SK-N-SH (cell line): Measurements from ENCODE around the gene ASIP. TPM values are rescaled to one million over a fixed set of nuclear protein-coding genes. Genes with fewer than 3 reads are reported as not detected.

ENCODE experiments used
- CTCF ChIA-PET: fragments of 300-600, 350-600 bp; formaldehyde crosslinking; extraction: SDS; loops from one replicate; lab custom pipeline; 2021; lab: Yijun Ruan, JAX
- POLR2A ChIA-PET: fragments of 350-600 bp; sonication (Branson Sonifier 250); formaldehyde crosslinking; extraction: SDS; loops from one replicate; lab custom pipeline; 2020; ENCODE audit warnings: antibody characterized with exemption, inconsistent platforms; lab: Yijun Ruan, JAX
- DNase-seq: peaks from one replicate; pipeline ENCODE4 v3.0.0; 2012
- H2AFZ ChIP-seq: fragments of 200-600 bp; sonication (generic); 2 replicates; pipeline ENCODE4 v1.8.1; 2016; ENCODE audit warnings: antibody characterized with exemption, mild to moderate bottlenecking, low read depth
- H3F3A ChIP-seq: fragments of 200-600 bp; sonication (generic); replicated peaks from 2 replicates; pipeline ENCODE3; 2016; ENCODE audit warnings: antibody characterized with exemption, mild to moderate bottlenecking; ENCODE audit not compliant: insufficient read depth
- H3K27ac ChIP-seq, 2 experiments: fragments of 200-500 bp in 1 of 2; fragments of 200-600 bp in 1 of 2; sonication (Bioruptor generic) in 1 of 2; sonication (generic), shearing (Covaris generic) in 1 of 2; 2 replicates each; pipeline versions ENCODE4 v1.5.1 to v1.6.1; 2014 to 2016; ENCODE audit warnings: low read depth in 2 of 2, inconsistent platforms in 1 of 2, low read length in 1 of 2, mild to moderate bottlenecking in 1 of 2, mixed read lengths in 1 of 2
- H3K27me3 ChIP-seq: fragments of 200-600 bp; sonication (generic), shearing (Covaris generic); 2 replicates; pipeline ENCODE4 v1.6.1; 2016; ENCODE audit warnings: mixed run types; ENCODE audit not compliant: insufficient read depth
- H3K36me3 ChIP-seq, 2 experiments: fragments of 200-500 bp in 1 of 2; fragments of 200-600 bp in 1 of 2; sonication (Bioruptor generic) in 1 of 2; sonication (generic) in 1 of 2; replicated peaks in 1 of 2; 2 replicates each; pipeline versions ENCODE3 to v1.5.1; 2014 to 2016; ENCODE audit warnings: low read length in 1 of 2, mild to moderate bottlenecking in 1 of 2; ENCODE audit not compliant: insufficient read depth in 2 of 2, control insufficient read depth in 1 of 2
- H3K4me1 ChIP-seq, 2 experiments: fragments of 200-500 bp in 1 of 2; fragments of 200-600 bp in 1 of 2; sonication (Bioruptor generic) in 1 of 2; sonication (generic), shearing (Covaris generic) in 1 of 2; 2 replicates each; pipeline versions ENCODE4 v1.5.1 to v1.6.1; 2014 to 2016; ENCODE audit warnings: low read depth in 1 of 2, low read length in 1 of 2, mixed run types in 1 of 2; ENCODE audit not compliant: insufficient read depth in 2 of 2, control insufficient read depth in 1 of 2
- H3K4me2 ChIP-seq: fragments of 200-600 bp; sonication (generic), shearing (Covaris generic); 2 replicates; pipeline ENCODE4 v1.6.1; 2017; ENCODE audit warnings: mixed run types
- H3K4me3 ChIP-seq, 2 experiments: fragments of 200-500 bp in 1 of 2; fragments of 200-600 bp in 1 of 2; sonication (Bioruptor generic) in 1 of 2; sonication (generic), shearing (Covaris generic) in 1 of 2; 2 replicates each; pipeline versions ENCODE4 v1.5.1 to v1.8.1; 2014 to 2016; ENCODE audit warnings: low read depth in 2 of 2, inconsistent platforms in 1 of 2, low read length in 1 of 2, mild to moderate bottlenecking in 1 of 2, mixed read lengths in 1 of 2, moderate library complexity in 1 of 2
- H3K79me2 ChIP-seq: fragments of 200-600 bp; sonication (generic); 2 replicates; pipeline ENCODE4 v1.8.1; 2017; ENCODE audit warnings: mild to moderate bottlenecking; ENCODE audit not compliant: insufficient read depth
- H3K9ac ChIP-seq: fragments of 200-600 bp; sonication (generic); 2 replicates; pipeline ENCODE4 v1.6.1; 2017; ENCODE audit warnings: mixed run types
- H3K9me2 ChIP-seq: fragments of 200-600 bp; sonication (generic); 2 replicates; pipeline ENCODE4 v1.6.1; 2017; ENCODE audit warnings: mixed run types
- H3K9me3 ChIP-seq: fragments of 200-600 bp; sonication (generic); 2 replicates; pipeline ENCODE4 v1.6.1; 2017; ENCODE audit warnings: mixed run types, mild to moderate bottlenecking, moderate library complexity
- H4K20me1 ChIP-seq: fragments of 200-600 bp; sonication (generic); 2 replicates; pipeline ENCODE4 v1.6.1; 2017; ENCODE audit warnings: mild to moderate bottlenecking, mixed run types; ENCODE audit not compliant: insufficient read depth
- CTCF ChIP-seq: fragments of 200-600 bp; sonication (generic); IDR thresholded peaks from 2 replicates; pipeline ENCODE4 v1.6.1; 2017; ENCODE audit warnings: antibody characterized with exemption, mild to moderate bottlenecking, moderate library complexity
- ELF1 ChIP-seq: IDR thresholded peaks from 2 replicates; pipeline ENCODE4 v1.4.0; 2012
- EP300 ChIP-seq, 2 experiments: IDR thresholded peaks; 2 replicates each; pipeline versions ENCODE4 v1.4.0 to v1.6.1; 2012; ENCODE audit warnings: borderline replicate concordance in 1 of 2, low read depth in 1 of 2, low read length in 1 of 2
- GABPA ChIP-seq: IDR thresholded peaks from 2 replicates; pipeline ENCODE4 v1.4.0; 2012; ENCODE audit warnings: low read depth, mild to moderate bottlenecking
- GATA2 ChIP-seq: sonication (generic); formaldehyde crosslinking; IDR thresholded peaks from 2 replicates; pipeline ENCODE4 v1.5.0; 2020; ENCODE audit warnings: mild to moderate bottlenecking, missing genetic modification reagents
- MEF2A ChIP-seq: IDR thresholded peaks from 2 replicates; pipeline ENCODE4 v1.4.0; 2012; ENCODE audit warnings: low read depth, borderline replicate concordance
- NFIC ChIP-seq: IDR thresholded peaks from 2 replicates; pipeline ENCODE4 v1.4.0; 2012; ENCODE audit warnings: borderline replicate concordance
- NRF1 ChIP-seq: IDR thresholded peaks from 2 replicates; pipeline ENCODE4 v1.6.1; 2012; ENCODE audit warnings: low read depth, mild to moderate bottlenecking, low read length
- PBX3 ChIP-seq: IDR thresholded peaks from 2 replicates; pipeline ENCODE4; 2012
- SIN3A ChIP-seq: IDR thresholded peaks from 2 replicates; pipeline ENCODE4 v1.6.1; 2012; ENCODE audit warnings: low read depth, mild to moderate bottlenecking, low read length, moderate library complexity, borderline replicate concordance
- SMC3 ChIP-seq: IDR thresholded peaks from 2 replicates; pipeline ENCODE4 v1.6.1; 2012; ENCODE audit warnings: low read depth, low read length, improper control_type of control experiment
- TAF1 ChIP-seq: IDR thresholded peaks from 2 replicates; pipeline ENCODE4 v1.6.1; 2012; ENCODE audit warnings: low read depth, mild to moderate bottlenecking, low read length, moderate library complexity, borderline replicate concordance
- USF1 ChIP-seq: IDR thresholded peaks from 2 replicates; pipeline ENCODE4 v1.4.0; 2012; ENCODE audit warnings: low read depth, borderline replicate concordance
- USF2 ChIP-seq: fragments of 150-350 bp; IDR thresholded peaks from 2 replicates; pipeline ENCODE4 v1.6.1; 2017; ENCODE audit warnings: antibody characterized with exemption, low read length, low read depth, borderline replicate concordance
- ZBTB33 ChIP-seq: IDR thresholded peaks from 2 replicates; pipeline ENCODE4 v1.4.0; 2012; ENCODE audit warnings: low read depth, borderline replicate concordance
- WGBS: methylation state at CpG from one replicate; pipeline ENCODE4 v1.1.6; 2017; ENCODE audit warnings: low lambda C conversion rate; 5-methylcytosine and 5-hydroxymethylcytosine counted together
- polyA plus RNA-seq, 3 experiments: library from polyadenylated mRNA; depleted of rRNA; stranded (reverse); fragments of >200 nt; gene quantifications; 2 replicates each; pipeline ENCODE4 v1.2.3, GENCODE V29; 2012

Gene ASIP
- polyA plus RNA-seq, 1 of the 3 experiments (the other 2 are of a cell fraction): 0.15 TPM

- POLR2A ChIA-PET: no interaction called here
- 85% methylated on average over 6 of the region's 6 CpGs for WGBS
- H4K20me1 ChIP-seq: no peaks in the 10 kb centered on the region
- CTCF ChIA-PET: interaction anchor here (1.1 to 1.6 kb wide), 3 partner anchors 58 to 273 kb away, joined by 3 to 7 read pairs (median 3); no protein-coding TSS in a partner anchor
- H2AFZ ChIP-seq: no peak overlapping the region
- no peaks in the 10 kb centered on the region for H3K9me3 ChIP-seq
- no peak overlapping the region for H3K4me2 ChIP-seq
- H3K79me2 ChIP-seq: no peaks in the 10 kb centered on the region
- H3K36me3 ChIP-seq: no peaks in the 10 kb centered on the region
- no peaks in the 10 kb centered on the region for H3K9me2 ChIP-seq
- no peaks in the 10 kb centered on the region for H3K27me3 ChIP-seq
- no peak for DNase-seq
- H3K9ac ChIP-seq: no peak overlapping the region
- H3K4me1 ChIP-seq: no peaks in the 10 kb centered on the region
- no peak overlapping the region for H3K27ac ChIP-seq
- H3F3A ChIP-seq: peaks cover 2% of the 10 kb centered on the region
- no peak for TF ChIP-seq EP300 (IDR thresholded peaks at IDR 0.05; ENCODE audit: borderline replicate concordance in 1 of 2, low read depth in 1 of 2, low read length in 1 of 2)
- no peak overlapping the region for H3K4me3 ChIP-seq
Measured at GRCh38 chr20:34249291-34249690, 8.1 kb downstream of the ASIP start.

GRCh38 chr20:34250005-34250404 is 8.8 kb downstream of the ASIP start:
- Histone ChIP-seq H3K4me3 (no peak overlapping the region), H3K36me3 (no peaks in the 10 kb centered on the region), H3K4me2 (no peak overlapping the region), H3K9ac (no peak overlapping the region), H3K9me3 (no peaks in the 10 kb centered on the region), H2AFZ (no peak overlapping the region), H3K27ac (no peak overlapping the region), H3K27me3 (no peaks in the 10 kb centered on the region), H3K79me2 (no peaks in the 10 kb centered on the region), H4K20me1 (no peaks in the 10 kb centered on the region), H3F3A (peaks cover 2% of the 10 kb centered on the region), H3K9me2 (no peaks in the 10 kb centered on the region), H3K4me1 (no peaks in the 10 kb centered on the region)
- POLR2A ChIA-PET: no interaction called here
- DNase-seq: no peak
- TF ChIP-seq ELF1: no peak
- TF ChIP-seq GABPA: no peak
- TF ChIP-seq USF1: no peak
- TF ChIP-seq NFIC: no peak
- no peak for TF ChIP-seq GATA2 (CRISPR knock-in tag)
- no peak for TF ChIP-seq TAF1
- no peak for TF ChIP-seq MEF2A
- CTCF ChIA-PET: interaction anchor here (1.2 kb wide), 1 partner anchor 59 kb away, joined by 3 read pairs; no protein-coding TSS in a partner anchor

- Histone ChIP-seq H3K27me3 (no peaks in the 10 kb centered on the region), H3K9me2 (no peaks in the 10 kb centered on the region), H3K9me3 (no peaks in the 10 kb centered on the region), H3K4me1 (no peaks in the 10 kb centered on the region), H3K79me2 (no peaks in the 10 kb centered on the region), H4K20me1 (no peaks in the 10 kb centered on the region), H2AFZ (no peak overlapping the region), H3F3A (peaks cover under 1% of the 10 kb centered on the region), H3K27ac (no peak overlapping the region), H3K4me3 (no peak overlapping the region), H3K36me3 (no peaks in the 10 kb centered on the region), H3K9ac (no peak overlapping the region), H3K4me2 (no peak overlapping the region)
- DNase-seq: no peak
- WGBS: 68% methylated on average over 2 of the region's 2 CpGs
- ChIA-PET POLR2A (no interaction called here), CTCF (no interaction called here)
- TF ChIP-seq CTCF (no peak), GABPA (no peak), USF2 (no peak), NRF1 (no peak), SMC3 (no peak), USF1 (no peak), PBX3 (no peak), ZBTB33 (no peak), SIN3A (no peak)
Measured at GRCh38 chr20:34251619-34252018, 10.4 kb downstream of the ASIP start.
